ENCODE measurements around the gene DRC7.

DNA sequence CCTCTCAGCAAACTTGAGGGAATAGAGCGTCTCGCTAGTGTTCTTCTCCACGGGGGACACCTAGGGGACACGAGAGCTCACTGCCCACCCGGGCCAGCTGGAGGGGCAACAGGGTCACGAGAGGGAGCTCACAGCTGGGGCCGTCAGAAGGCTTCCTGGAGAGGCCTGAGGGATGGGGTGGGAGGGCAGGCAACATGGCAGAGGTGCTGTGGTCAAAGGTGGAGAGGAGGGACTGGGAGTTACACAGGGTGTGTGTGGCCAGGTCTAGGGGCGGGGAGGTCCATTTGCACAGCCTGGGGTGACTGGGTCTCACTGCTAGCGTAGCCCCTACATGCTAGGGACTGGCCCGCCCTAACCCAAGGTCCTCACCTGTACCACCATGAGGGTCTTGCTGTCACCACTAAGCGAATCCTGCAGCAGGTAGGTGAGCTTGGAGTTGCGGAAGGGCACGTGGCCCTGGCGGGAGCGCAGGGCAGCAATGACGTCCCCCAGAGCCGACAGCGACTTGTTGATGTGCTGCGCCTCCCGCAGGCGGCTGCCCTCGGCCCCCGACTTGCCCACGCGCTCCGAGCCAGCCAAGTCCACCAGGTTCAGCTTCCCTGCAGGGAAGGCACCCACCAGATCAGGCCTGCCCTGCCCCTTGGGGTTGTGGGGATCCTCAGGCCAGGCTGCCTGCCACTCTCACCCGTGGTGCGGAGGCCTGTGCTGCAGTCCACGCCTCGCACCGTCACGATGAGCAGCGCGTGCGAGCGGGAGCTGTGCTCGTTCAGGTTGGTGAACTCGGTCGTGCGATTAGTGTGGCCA lies 66.0 kb downstream of the DRC7 start:
- TF ChIP-seq, protein P1, sequence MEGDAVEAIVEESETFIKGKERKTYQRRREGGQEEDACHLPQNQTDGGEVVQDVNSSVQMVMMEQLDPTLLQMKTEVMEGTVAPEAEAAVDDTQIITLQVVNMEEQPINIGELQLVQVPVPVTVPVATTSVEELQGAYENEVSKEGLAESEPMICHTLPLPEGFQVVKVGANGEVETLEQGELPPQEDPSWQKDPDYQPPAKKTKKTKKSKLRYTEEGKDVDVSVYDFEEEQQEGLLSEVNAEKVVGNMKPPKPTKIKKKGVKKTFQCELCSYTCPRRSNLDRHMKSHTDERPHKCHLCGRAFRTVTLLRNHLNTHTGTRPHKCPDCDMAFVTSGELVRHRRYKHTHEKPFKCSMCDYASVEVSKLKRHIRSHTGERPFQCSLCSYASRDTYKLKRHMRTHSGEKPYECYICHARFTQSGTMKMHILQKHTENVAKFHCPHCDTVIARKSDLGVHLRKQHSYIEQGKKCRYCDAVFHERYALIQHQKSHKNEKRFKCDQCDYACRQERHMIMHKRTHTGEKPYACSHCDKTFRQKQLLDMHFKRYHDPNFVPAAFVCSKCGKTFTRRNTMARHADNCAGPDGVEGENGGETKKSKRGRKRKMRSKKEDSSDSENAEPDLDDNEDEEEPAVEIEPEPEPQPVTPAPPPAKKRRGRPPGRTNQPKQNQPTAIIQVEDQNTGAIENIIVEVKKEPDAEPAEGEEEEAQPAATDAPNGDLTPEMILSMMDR (IDR thresholded peaks at IDR 0.05), result no peak
- no peak for TF ChIP-seq EP300 (IDR thresholded peaks at IDR 0.05)
